DMS 273 (cell line): ENCODE data around the gene DTNB.

Source experiments
- DNase-seq: peaks from one replicate; lab custom pipeline; 2025; ENCODE audit not compliant: unreplicated experiment; lab: John Stamatoyannopoulos, UW

Gene DTNB

GRCh38 chr2:25332571-25332970 is 340.8 kb downstream of the DTNB start:
- no peak for DNase-seq

- DNase-seq = no peak
Observed at GRCh38 chr2:25331686-25332365, 341.6 kb downstream of the DTNB start.

GRCh38 chr2:25330937-25331336 is 342.4 kb downstream of the DTNB start:
- DNase-seq = no peak

GRCh38 chr2:25330273-25330672 is 343.1 kb downstream of the DTNB start:
- DNase-seq = no peak

- DNase-seq = no peak
Observed at GRCh38 chr2:25328152-25329085, 345.0 kb downstream of the DTNB start.
